B cell (primary cell): ENCODE measurements around the gene CEBPB. TPM values are rescaled to one million over a fixed set of nuclear protein-coding genes. Genes with fewer than 3 reads are reported as not detected.

Source experiments
- ATAC-seq: fragments of 200-7000 bp; cut with Tn5 transposase; one replicate; pipeline ENCODE4 v1.10.0; 2021; ENCODE audit warnings: low read depth, mild to moderate bottlenecking, moderate number of reproducible peaks, moderate library complexity
- CTCF ChIA-PET: fragments of 350-600 bp; sonication (Branson Sonifier 250); formaldehyde crosslinking; loops from one replicate; lab custom pipeline; 2021; ENCODE audit warnings: antibody characterized with exemption, inconsistent platforms; lab: Charles Lee
- POLR2A ChIA-PET: fragments of 350-600 bp; sonication (Branson Sonifier 250); formaldehyde crosslinking; loops from one replicate; lab custom pipeline; 2021; ENCODE audit warnings: antibody characterized with exemption; lab: Charles Lee
- DNase-seq: peaks from one replicate; pipeline ENCODE4 v3.0.0; 2013
- H2AFZ ChIP-seq: 2 replicates; pipeline ENCODE4 v1.6.1; 2012; ENCODE audit warnings: mild to moderate bottlenecking, low read depth, low read length; ENCODE audit not compliant: insufficient read depth, poor library complexity, severe bottlenecking
- H3K27ac ChIP-seq, 2 donors: 1 replicate in 1 of 2; 2 replicates in 1 of 2; pipeline ENCODE4 v1.5.1; 2012 to 2013; ENCODE audit warnings: low read length in 2 of 2, mild to moderate bottlenecking in 2 of 2, moderate library complexity in 1 of 2
- H3K27me3 ChIP-seq, 4 experiments: fragments of 200-600 bp in 1 of 4; sonication (generic) in 1 of 4; replicated peaks in 1 of 4; 1 replicate in 2 of 4; 2 replicates in 2 of 4; pipeline versions ENCODE4 v1.6.1 to v1.7.0; 2013 to 2016; ENCODE audit warnings: low read length in 3 of 4, mild to moderate bottlenecking in 2 of 4, mixed read lengths in 1 of 4, moderate library complexity in 1 of 4; ENCODE audit not compliant: insufficient read depth in 4 of 4, control insufficient read depth in 3 of 4; ENCODE audit errors: control extremely low read depth in 1 of 4
- H3K36me3 ChIP-seq, 2 experiments: replicated peaks in 1 of 2; 1 replicate in 1 of 2; 2 replicates in 1 of 2; pipeline versions ENCODE4 v1.6.1 to v1.7.1; 2013; ENCODE audit warnings: low read length in 1 of 2; ENCODE audit not compliant: insufficient read depth in 2 of 2, control insufficient read depth in 1 of 2; ENCODE audit errors: control extremely low read depth in 1 of 2, extremely low read depth in 1 of 2
- H3K4me1 ChIP-seq, 2 donors: fragments of 200-600 bp in 1 of 2; sonication (generic) in 1 of 2; 1 replicate in 1 of 2; 2 replicates in 1 of 2; pipeline versions ENCODE4 v1.5.1 to v1.6.1; 2013 to 2017; ENCODE audit warnings: low read length in 2 of 2; ENCODE audit not compliant: control insufficient read depth in 2 of 2, insufficient read depth in 2 of 2
- H3K4me2 ChIP-seq: replicated peaks from 2 replicates; pipeline ENCODE3; 2012; ENCODE audit warnings: mild to moderate bottlenecking, low read depth, low read length; ENCODE audit not compliant: poor library complexity, severe bottlenecking
- H3K4me3 ChIP-seq, 5 experiments: fragments of 200-600 bp in 1 of 5; sonication (generic) in 1 of 5; 1 replicate in 3 of 5; 2 replicates in 2 of 5; pipeline versions ENCODE4 v1.5.1 to v1.7.0; 2011 to 2016; ENCODE audit warnings: low read length in 4 of 5, mild to moderate bottlenecking in 4 of 5, low read depth in 2 of 5, control low read depth in 1 of 5, moderate library complexity in 1 of 5; ENCODE audit not compliant: insufficient read depth in 1 of 5; ENCODE audit errors: control extremely low read depth in 1 of 5, extremely low read depth in 1 of 5
- H3K79me2 ChIP-seq: fragments of 200-600 bp; sonication (generic); one replicate; pipeline ENCODE4 v1.6.0; 2016; ENCODE audit warnings: low read length; ENCODE audit not compliant: control insufficient read depth, insufficient read depth
- H3K9ac ChIP-seq: fragments of 200-600 bp; sonication (generic); 2 replicates; pipeline ENCODE4 v1.6.1; 2017; ENCODE audit warnings: mild to moderate bottlenecking, low read length, moderate library complexity
- H3K9me3 ChIP-seq, 3 donors: one replicate each; pipeline versions ENCODE4 v1.6.1 to v1.7.1; 2013; ENCODE audit warnings: low read length in 2 of 3; ENCODE audit not compliant: control insufficient read depth in 2 of 3, insufficient read depth in 1 of 3; ENCODE audit errors: control extremely low read depth in 1 of 3
- H4K20me1 ChIP-seq: 2 replicates; pipeline ENCODE4 v1.6.0; 2012; ENCODE audit warnings: mild to moderate bottlenecking, low read length; ENCODE audit not compliant: insufficient read depth, control insufficient read depth, poor library complexity, severe bottlenecking
- H3K27ac Mint-ChIP-seq: one replicate; pipeline ENCODE4 v1.8.0; 2021; ENCODE audit warnings: mixed read lengths
- H3K27me3 Mint-ChIP-seq: one replicate; pipeline ENCODE4 v1.8.0; 2021; ENCODE audit warnings: mixed read lengths
- H3K4me1 Mint-ChIP-seq: one replicate; pipeline ENCODE4 v1.8.0; 2021; ENCODE audit warnings: mixed read lengths
- H3K4me3 Mint-ChIP-seq: one replicate; pipeline ENCODE4 v1.8.0; 2021; ENCODE audit warnings: mixed read lengths
- H3K9me3 Mint-ChIP-seq: one replicate; pipeline ENCODE4 v1.8.0; 2022; ENCODE audit warnings: mixed read lengths; ENCODE audit not compliant: insufficient read depth
- CTCF ChIP-seq: fragments of 200-600 bp; IDR thresholded peaks from one replicate; pipeline ENCODE4 v1.8.0; 2022; ENCODE audit warnings: antibody characterized with exemption, mild to moderate bottlenecking
- EZH2 ChIP-seq: IDR thresholded peaks from 2 replicates; pipeline ENCODE4 v1.6.1; 2012; ENCODE audit warnings: borderline replicate concordance, low read depth, mild to moderate bottlenecking, moderate library complexity, low read length; ENCODE audit not compliant: insufficient read depth, poor library complexity, severe bottlenecking
- WGBS: methylation state at CpG from one replicate; pipeline ENCODE4 v1.1.5; 2013; ENCODE audit warnings: missing lambda C conversion rate; ENCODE audit not compliant: insufficient coverage; 5-methylcytosine and 5-hydroxymethylcytosine counted together
- intact Hi-C: fragments of 100-400 bp; cut with micrococcal nuclease; formaldehyde crosslinking; loops from one replicate; pipeline ENCODE4 v1.10.0; 2022
- polyA plus RNA-seq: library from polyadenylated mRNA; depleted of rRNA; stranded (reverse); fragments of >200 nt; gene quantifications from 2 replicates; pipeline ENCODE4 v1.2.3, GENCODE V29; 2012
- total RNA-seq, 2 donors: library from RNA; stranded (reverse); fragments of 120-200 nt in 1 of 2; gene quantifications; 1 replicate in 1 of 2; 2 replicates in 1 of 2; pipeline versions ENCODE4 v1.2.3 to v1.2.4, GENCODE V29; 2013 to 2022

Gene CEBPB
- total and polyA plus RNA-seq, 2 donors (not counting 1 experiment from before 2014, with no cell fraction given): 25.8 to 28.7 TPM

- no peak overlapping the region for H3K4me3 Mint-ChIP-seq
- 86% methylated on average over 6 of the region's 10 CpGs for WGBS
- Histone ChIP-seq H3K4me1 (no peaks in the 10 kb centered on the region), H3K9me3 (peaks cover 0 to 12% (median 0%) of the 10 kb centered on the region in 3 donors), H3K36me3 (no peaks in the 10 kb centered on the region), H4K20me1 (no peaks in the 10 kb centered on the region), H3K9ac (no peak overlapping the region), H3K27ac (no peak overlapping the region), H3K4me2 (no peak overlapping the region), H3K27me3 (no peaks in the 10 kb centered on the region), H2AFZ (no peak overlapping the region), H3K4me3 (no peak overlapping the region), H3K79me2 (no peaks in the 10 kb centered on the region)
- peaks cover 17% of the 10 kb centered on the region for H3K27me3 Mint-ChIP-seq
- ChIA-PET CTCF (no interaction called here), POLR2A (no interaction called here)
- ATAC-seq: no peak
- no peak overlapping the region for H3K27ac Mint-ChIP-seq
- no peaks in the 10 kb centered on the region for H3K4me1 Mint-ChIP-seq
- intact Hi-C loops: no loop called here
- no peak for TF ChIP-seq EZH2
- no peak for TF ChIP-seq CTCF
- no peak for DNase-seq
- no peaks in the 10 kb centered on the region for H3K9me3 Mint-ChIP-seq
These were observed 34.1 kb downstream of the CEBPB start for GRCh38 chr20:50224531-50225255.
